ENCODE measurements around the gene PPP2R5D.
A peak's percentile ranks its signal among the peaks of the same experiment; 100 is the strongest.

The PPP2R5D gene

GRCh38 chr6:42984001-42984923 is at the start of gene PPP2R5D:
PPP2R5D (plus strand) TSS chr6:42984570; CDS start chr6:42984678, 108 bp downstream.
- TF ChIP-seq CTCF (IDR thresholded peaks at IDR 0.05; ENCODE audit: low read length, missing control alignments) = no peak
- peak within 1 kb of the TSS; percentile 78 for H3K4me3 ChIP-seq (replicated peaks; ENCODE audit: low read depth, low read length)
- peak; percentile 99 for DNase-seq (ENCODE audit: low read depth)

DNA sequence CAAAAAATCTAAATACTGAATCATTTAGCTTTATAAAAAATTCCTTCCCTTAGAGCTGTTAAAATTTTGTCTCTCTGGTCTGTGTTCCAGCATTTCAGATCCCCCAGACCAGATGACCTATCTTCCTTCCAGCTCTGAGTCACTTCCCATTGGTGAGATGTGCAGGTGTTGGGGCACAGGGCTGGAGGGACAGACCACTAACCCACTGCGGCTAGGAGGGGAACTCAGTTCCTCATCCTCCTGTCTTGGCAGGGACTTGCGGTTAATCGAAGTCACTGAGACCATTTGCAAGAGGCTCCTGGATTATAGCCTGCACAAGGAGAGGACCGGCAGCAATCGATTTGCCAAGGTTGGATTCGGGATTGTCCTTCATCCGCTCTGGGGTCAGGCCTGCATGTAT is 49.0 kb upstream of the PPP2R5D start:
- no peak for DNase-seq (ENCODE audit: low read depth)
- no peak overlapping the region for H3K4me3 ChIP-seq (replicated peaks; ENCODE audit: low read depth, low read length)
- no peak for TF ChIP-seq CTCF (IDR thresholded peaks at IDR 0.05; ENCODE audit: low read length, missing control alignments)

DNA sequence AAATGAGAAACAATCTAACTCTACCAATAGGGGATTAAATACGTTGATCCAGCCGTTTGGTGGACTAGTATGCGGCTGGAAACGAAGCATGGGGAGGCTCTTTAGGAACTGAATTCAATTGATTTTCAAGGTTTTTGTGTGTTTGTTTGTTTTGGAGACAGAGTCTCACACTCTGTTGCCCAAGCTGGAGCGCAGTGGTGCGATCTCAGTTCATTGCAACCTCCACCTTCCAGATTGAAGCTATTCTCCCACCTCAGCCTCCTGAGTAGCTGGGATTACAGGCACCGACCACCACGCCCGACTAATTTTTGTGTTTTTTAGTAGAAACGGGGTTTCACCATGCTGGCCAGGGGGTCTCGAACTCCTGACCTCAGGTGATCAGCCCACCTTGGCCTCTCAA is 48.0 kb upstream of the PPP2R5D start:
- no peak for TF ChIP-seq CTCF (IDR thresholded peaks at IDR 0.05; ENCODE audit: low read length, missing control alignments)
- H3K4me3 ChIP-seq (replicated peaks; ENCODE audit: low read depth, low read length) = no peak overlapping the region
- no peak for DNase-seq (ENCODE audit: low read depth)

DNA sequence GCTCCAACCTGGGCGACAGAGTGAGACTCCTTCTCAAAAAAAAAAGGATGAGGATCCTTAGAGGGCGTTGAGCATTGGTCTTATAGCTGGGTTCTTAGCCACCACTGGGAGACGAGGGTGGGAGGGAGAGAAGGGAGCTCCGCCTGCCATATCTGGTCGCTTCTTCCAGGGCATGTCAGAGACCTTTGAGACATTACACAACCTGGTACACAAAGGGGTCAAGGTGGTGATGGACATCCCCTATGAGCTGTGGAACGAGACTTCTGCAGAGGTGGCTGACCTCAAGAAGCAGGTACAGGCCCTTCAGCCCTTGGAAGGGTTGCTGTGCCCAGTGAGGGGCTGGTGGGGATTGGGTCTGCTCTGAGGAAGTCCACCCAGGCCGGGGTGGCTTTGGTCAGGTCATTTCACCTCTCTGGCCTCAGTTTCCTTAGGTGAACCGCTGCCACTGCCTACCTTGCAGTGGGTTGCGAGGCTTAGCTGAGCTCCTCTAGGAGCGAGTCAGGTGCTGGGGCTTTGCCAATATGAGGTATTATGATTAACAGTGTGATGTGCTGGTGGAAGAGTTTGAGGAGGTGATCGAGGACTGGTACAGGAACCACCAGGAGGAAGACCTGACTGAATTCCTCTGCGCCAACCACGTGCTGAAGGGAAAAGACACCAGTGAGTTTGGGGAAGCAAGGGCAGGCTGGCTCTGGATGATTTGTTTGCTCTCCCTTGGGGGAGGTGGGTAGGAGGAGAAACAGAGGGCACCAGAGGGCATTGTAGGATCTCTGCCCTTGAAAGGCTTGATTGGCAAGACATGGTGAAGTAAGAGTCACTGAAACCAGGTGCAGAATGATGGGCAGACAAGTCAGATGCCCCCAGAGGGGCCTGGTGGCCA is 46.6 kb upstream of the PPP2R5D start:
- TF ChIP-seq CTCF (IDR thresholded peaks at IDR 0.05; ENCODE audit: low read length, missing control alignments) = no peak
- no peak for DNase-seq (ENCODE audit: low read depth)
- H3K4me3 ChIP-seq (replicated peaks; ENCODE audit: low read depth, low read length) = no peak overlapping the region

GRCh38 chr6:42938428-42938796 is 46.0 kb upstream of the PPP2R5D start:
- TF ChIP-seq CTCF (IDR thresholded peaks at IDR 0.05; ENCODE audit: low read length, missing control alignments) = no peak
- DNase-seq (ENCODE audit: low read depth) = no peak
- H3K4me3 ChIP-seq (replicated peaks; ENCODE audit: low read depth, low read length) = no peak overlapping the region

GRCh38 chr6:42938987-42939809 is 45.2 kb upstream of the PPP2R5D start:
- no peak for DNase-seq (ENCODE audit: low read depth)
- no peak for TF ChIP-seq CTCF (IDR thresholded peaks at IDR 0.05; ENCODE audit: low read length, missing control alignments)
- H3K4me3 ChIP-seq (replicated peaks; ENCODE audit: low read depth, low read length) = no peak overlapping the region
